ENCODE data around the gene PPP1R12C. TPM values are rescaled to one million over a fixed set of nuclear protein-coding genes. Genes with fewer than 3 reads are reported as not detected.

Gene PPP1R12C
- 72.7 and 82.4 TPM in 2 replicates for total RNA-seq (2014; rRNA removed; shearing (Covaris generic))

GRCh38 chr19:55116859-55117662 is at the start of gene PPP1R12C:
Gene PPP1R12C, minus strand, starts transcription at chr19:55117637. Its CDS starts 94 bp downstream, at chr19:55117543.
- no peak within 1 kb of the TSS for H3K27ac ChIP-seq
- H3K4me3 ChIP-seq: peak within 1 kb of the TSS; percentile 94
- peaks cover 7% of the 10 kb centered on the region; the same call in 1 of the 2 replicates for H3K9me3 ChIP-seq (replicated peaks)
- DNase-seq (ENCODE audit: low read depth in 1 of 2, low spot score in 2 of 2): peak; percentile 14 to 47
- H3K27me3 ChIP-seq (replicated peaks): 0 out of 2 replicates have a peak, but pooled peaks cover 4% of the 10 kb centered on the region
- H3K36me3 ChIP-seq: peaks cover 16% of the 10 kb centered on the region
- H3K4me1 ChIP-seq (replicated peaks): peaks cover 19% of the 10 kb centered on the region

- Histone ChIP-seq H3K27me3 (replicated peaks) (peaks cover 17% of the 10 kb centered on the region), H3K36me3 (no peaks in the 10 kb centered on the region), H3K27ac (no peak within 1 kb of the TSS), H3K9me3 (replicated peaks) (no peaks in the 10 kb centered on the region), H3K4me1 (replicated peaks) (peaks cover 11% of the 10 kb centered on the region), H3K4me3 (peak within 1 kb of the TSS; percentile 29)
- peak; percentile 95 to 97 for DNase-seq (ENCODE audit: low read depth in 1 of 2, low spot score in 2 of 2)
These were observed 49.3 kb upstream of the PPP1R12C start, which contains the start of gene DNAAF3 for GRCh38 chr19:55166530-55167268. Gene DNAAF3, minus strand, starts transcription at chr19:55166613. Its CDS starts 200 bp downstream, at chr19:55166413.

- Histone ChIP-seq H3K36me3 (no peaks in the 10 kb centered on the region), H3K27me3 (replicated peaks) (peaks cover 19% of the 10 kb centered on the region), H3K4me3 (peak overlapping the region; percentile 29), H3K4me1 (replicated peaks) (peaks cover 11% of the 10 kb centered on the region), H3K9me3 (replicated peaks) (no peaks in the 10 kb centered on the region), H3K27ac (no peak overlapping the region)
- DNase-seq (ENCODE audit: low read depth in 1 of 2, low spot score in 2 of 2): peak; percentile 75 to 82
These were observed 48.6 kb upstream of the PPP1R12C start for GRCh38 chr19:55165952-55166529.

- H3K4me3 ChIP-seq: no peak overlapping the region
- H3K27me3 ChIP-seq (replicated peaks): peaks cover 7% of the 10 kb centered on the region
- no peak overlapping the region for H3K27ac ChIP-seq
- DNase-seq (ENCODE audit: low read depth in 1 of 2, low spot score in 2 of 2): no peak
- no peaks in the 10 kb centered on the region for H3K9me3 ChIP-seq (replicated peaks)
- H3K36me3 ChIP-seq: no peaks in the 10 kb centered on the region
- H3K4me1 ChIP-seq (replicated peaks): peaks cover 6% of the 10 kb centered on the region
These were observed 44.3 kb upstream of the PPP1R12C start for GRCh38 chr19:55161571-55162322.

GRCh38 chr19:55160986-55161365 is 43.5 kb upstream of the PPP1R12C start:
- DNase-seq (ENCODE audit: low read depth in 1 of 2, low spot score in 2 of 2): no peak
- no peak overlapping the region for H3K27ac ChIP-seq
- no peaks in the 10 kb centered on the region for H3K36me3 ChIP-seq
- peaks cover 14% of the 10 kb centered on the region for H3K27me3 ChIP-seq (replicated peaks)
- peaks cover 3% of the 10 kb centered on the region; the same call in 1 of the 2 replicates for H3K4me1 ChIP-seq (replicated peaks)
- H3K9me3 ChIP-seq (replicated peaks): no peaks in the 10 kb centered on the region
- H3K4me3 ChIP-seq: no peak overlapping the region

GRCh38 chr19:55160128-55160985 is 42.9 kb upstream of the PPP1R12C start:
- no peak overlapping the region for H3K27ac ChIP-seq
- peak; percentile 74 to 91 for DNase-seq (ENCODE audit: low read depth in 1 of 2, low spot score in 2 of 2)

GRCh38 chr19:55158848-55159749 is 41.7 kb upstream of the PPP1R12C start:
- no peak for DNase-seq (ENCODE audit: low read depth in 1 of 2, low spot score in 2 of 2)
- Histone ChIP-seq H3K4me3 (no peak overlapping the region), H3K4me1 (replicated peaks) (no peaks in the 10 kb centered on the region), H3K27ac (no peak overlapping the region), H3K27me3 (replicated peaks) (peaks cover 19% of the 10 kb centered on the region), H3K9me3 (replicated peaks) (no peaks in the 10 kb centered on the region), H3K36me3 (no peaks in the 10 kb centered on the region)

More at GRCh38 chr19:55160128-55160985, 42.9 kb upstream of the PPP1R12C start:
- Histone ChIP-seq H3K4me1 (replicated peaks) (no peaks in the 10 kb centered on the region), H3K9me3 (replicated peaks) (no peaks in the 10 kb centered on the region), H3K4me3 (no peak overlapping the region), H3K36me3 (no peaks in the 10 kb centered on the region), H3K27me3 (replicated peaks) (peaks cover 15% of the 10 kb centered on the region)

GRCh38 chr19:55158423-55158822 is 41.0 kb upstream of the PPP1R12C start:
- no peaks in the 10 kb centered on the region for H3K4me1 ChIP-seq (replicated peaks)
- no peak overlapping the region for H3K4me3 ChIP-seq
- no peak for DNase-seq (ENCODE audit: low read depth in 1 of 2, low spot score in 2 of 2)
- no peaks in the 10 kb centered on the region for H3K36me3 ChIP-seq
- H3K27me3 ChIP-seq (replicated peaks): peaks cover 19% of the 10 kb centered on the region
- no peaks in the 10 kb centered on the region for H3K9me3 ChIP-seq (replicated peaks)
- H3K27ac ChIP-seq: no peak overlapping the region

GRCh38 chr19:55157064-55157908 is 39.8 kb upstream of the PPP1R12C start, which contains the start of gene TNNI3:
Gene TNNI3, minus strand, starts transcription at chr19:55157732. Its CDS starts 143 bp downstream, at chr19:55157589.
- H3K27ac ChIP-seq: no peak within 1 kb of the TSS
- H3K9me3 ChIP-seq (replicated peaks): no peaks in the 10 kb centered on the region
- no peak for DNase-seq (ENCODE audit: low read depth in 1 of 2, low spot score in 2 of 2)
- H3K27me3 ChIP-seq (replicated peaks): peaks cover 19% of the 10 kb centered on the region
- no peak within 1 kb of the TSS for H3K4me3 ChIP-seq
- H3K4me1 ChIP-seq (replicated peaks): no peaks in the 10 kb centered on the region
- H3K36me3 ChIP-seq: no peaks in the 10 kb centered on the region

GRCh38 chr19:55156202-55157063 is 39.0 kb upstream of the PPP1R12C start:
- no peaks in the 10 kb centered on the region for H3K36me3 ChIP-seq
- no peak overlapping the region for H3K4me3 ChIP-seq
- H3K27ac ChIP-seq: no peak overlapping the region
- H3K27me3 ChIP-seq (replicated peaks): peaks cover 12% of the 10 kb centered on the region
- no peak for DNase-seq (ENCODE audit: low read depth in 1 of 2, low spot score in 2 of 2)
- H3K4me1 ChIP-seq (replicated peaks): no peaks in the 10 kb centered on the region
- H3K9me3 ChIP-seq (replicated peaks): no peaks in the 10 kb centered on the region
